K562 (cell line): ENCODE results near the gene NIPAL3. TPM values are rescaled to one million over a fixed set of nuclear protein-coding genes. Genes with fewer than 3 reads are reported as not detected.

Source experiments
- ATAC-seq: fragments of 200-7000 bp; cut with Tn5 transposase; 3 replicates; pipeline ENCODE4 v1.9.1; 2020; ENCODE audit warnings: moderate library complexity
- BruUV-seq: library from RNA; stranded (reverse); fragments of 400-500 nt; replicated peaks from 2 replicates; lab custom pipeline; 2021; lab: Mats Ljungman, UMichigan
- CTCF ChIA-PET: fragments of 300-600 bp; formaldehyde crosslinking; extraction: SDS; loops from one replicate; lab custom pipeline; 2021; ENCODE audit warnings: low intra/inter-chr PET ratio; lab: Yijun Ruan, JAX
- POLR2A ChIA-PET: fragments of 300-600, 350-650 bp; sonication (Branson Sonifier 250); formaldehyde crosslinking; extraction: SDS; loops from one replicate; lab custom pipeline; 2021; ENCODE audit warnings: antibody characterized with exemption, inconsistent platforms; lab: Yijun Ruan, JAX
- DNase-seq, 4 experiments: peaks; one replicate each; pipeline versions ENCODE4 v3.0.0 to v3.0.0-alpha.2; 2011 to 2018; ENCODE audit warnings: low spot score in 3 of 4, mixed read lengths in 3 of 4; ENCODE audit errors: extremely low read depth in 1 of 4
- FAIRE-seq: peaks from 2 replicates; lab custom pipeline; 2011; peaks lifted over from hg19 to GRCh38; lab: Jason Lieb, UNC
- H2AFZ ChIP-seq: 2 replicates; pipeline ENCODE4 v1.6.0; 2011; ENCODE audit warnings: low read depth, low read length, control low read depth, inconsistent platforms
- H3K27ac ChIP-seq: fragments of 200-600 bp; 3 replicates; pipeline ENCODE4 v1.8.0; 2011; ENCODE audit warnings: low read depth, mild to moderate bottlenecking, control low read depth, inconsistent platforms, low read length, moderate library complexity, mixed read lengths; ENCODE audit errors: extremely low read depth
- H3K27me3 ChIP-seq, 2 experiments: fragments of 300-600 bp in 1 of 2; 2 replicates in 1 of 2; 3 replicates in 1 of 2; pipeline versions ENCODE4 v1.6.0 to v1.8.0; 2011; ENCODE audit warnings: inconsistent platforms in 2 of 2, low read length in 2 of 2, mild to moderate bottlenecking in 1 of 2, mixed read lengths in 1 of 2, moderate library complexity in 1 of 2; ENCODE audit not compliant: control insufficient read depth in 2 of 2, insufficient read depth in 2 of 2
- H3K36me3 ChIP-seq: fragments of 300-600 bp; 3 replicates; pipeline ENCODE4 v1.8.0; 2011; ENCODE audit warnings: mild to moderate bottlenecking, low read length, inconsistent platforms; ENCODE audit not compliant: control insufficient read depth, insufficient read depth
- H3K4me1 ChIP-seq, 2 experiments: fragments of 200-600 bp in 1 of 2; replicated peaks in 1 of 2; 2 replicates in 1 of 2; 3 replicates in 1 of 2; pipeline versions ENCODE4 v1.5.1 to v1.8.0; 2011; ENCODE audit warnings: inconsistent platforms in 2 of 2, low read length in 2 of 2, mild to moderate bottlenecking in 1 of 2, mixed read lengths in 1 of 2, moderate library complexity in 1 of 2; ENCODE audit not compliant: control insufficient read depth in 2 of 2, insufficient read depth in 2 of 2
- H3K4me2 ChIP-seq: 2 replicates; pipeline ENCODE4 v1.6.1; 2011; ENCODE audit warnings: low read length, control low read depth, inconsistent platforms, mixed read lengths; ENCODE audit not compliant: insufficient read depth
- H3K4me3 ChIP-seq: fragments of 200-600 bp; sonication (generic), shearing (Covaris generic); 2 replicates; pipeline ENCODE4 v1.5.1; 2016; ENCODE audit warnings: control low read depth, inconsistent platforms
- H3K79me2 ChIP-seq: fragments of 200-600 bp; 3 replicates; pipeline ENCODE4 v1.8.0; 2011; ENCODE audit warnings: low read length, inconsistent platforms; ENCODE audit not compliant: control insufficient read depth, insufficient read depth
- H3K9ac ChIP-seq, 2 experiments: 2 replicates each; pipeline versions ENCODE4 v1.6.0 to v1.6.1; 2011; ENCODE audit warnings: low read depth in 2 of 2, low read length in 2 of 2, control low read depth in 1 of 2, inconsistent platforms in 1 of 2, mild to moderate bottlenecking in 1 of 2, mixed read lengths in 1 of 2; ENCODE audit not compliant: insufficient read depth in 1 of 2
- H3K9me1 ChIP-seq: one replicate; pipeline ENCODE4 v1.6.0; 2011; ENCODE audit warnings: inconsistent platforms, mild to moderate bottlenecking, low read length, moderate library complexity; ENCODE audit not compliant: control insufficient read depth, insufficient read depth
- H3K9me3 ChIP-seq: replicated peaks from 2 replicates; pipeline ENCODE4 v1.5.1; 2011; ENCODE audit warnings: low read depth, low read length, inconsistent platforms; ENCODE audit not compliant: control insufficient read depth, insufficient read depth
- H4K20me1 ChIP-seq: replicated peaks from 2 replicates; pipeline ENCODE4 v1.6.1; 2011; ENCODE audit warnings: low read length, inconsistent platforms, mixed read lengths; ENCODE audit not compliant: control insufficient read depth, insufficient read depth
- CTCF ChIP-seq, 3 experiments: IDR thresholded peaks in 2 of 3; conservative IDR thresholded peaks in 1 of 3; 2 replicates each; pipeline ENCODE4 v1.5.1; 2011 to 2012; ENCODE audit warnings: low read length in 3 of 3, mild to moderate bottlenecking in 3 of 3, control low read depth in 2 of 3, improper control_type of control experiment in 1 of 3, inconsistent platforms in 1 of 3, low read depth in 1 of 3, mixed read lengths in 1 of 3, moderate library complexity in 1 of 3; ENCODE audit not compliant: insufficient read depth in 2 of 3
- ZC3H4 ChIP-seq: sonication (generic); formaldehyde crosslinking; IDR thresholded peaks from 2 replicates; pipeline ENCODE4 v1.9.0; 2021; ENCODE audit warnings: missing genetic modification reagents, borderline replicate concordance
- WGBS: fragments of 100-300 bp; shearing (Covaris generic); methylation state at CpG from one replicate; pipeline ENCODE4 v1.1.6; 2016; ENCODE audit warnings: low coverage, mixed read lengths; ENCODE audit not compliant: insufficient coverage; ENCODE audit errors: missing lambda C conversion rate; 5-methylcytosine and 5-hydroxymethylcytosine counted together
- in situ Hi-C: fragments of 300-500 bp; cut with MboI; formaldehyde crosslinking; loops from 4 replicates; pipeline ENCODE4 v1.15.0; 2018; ENCODE audit warnings: inconsistent platforms, mixed read lengths
- intact Hi-C: fragments of 100-400 bp; cut with micrococcal nuclease; formaldehyde crosslinking; loops from 2 replicates; pipeline ENCODE4 v1.14.2; 2022
- polyA plus RNA-seq, 8 experiments: library from polyadenylated mRNA; depleted of rRNA in 4 of 8; stranded (reverse) in 5 of 8; unstranded in 3 of 8; fragments of >200 nt; fragmentation: Nextera tagmentation in 2 of 8; fragmentation: Illumina TruSeq in 1 of 8; extraction: Ambion mirVana in 2 of 8; extraction: Trizol in 1 of 8; gene quantifications; 2 replicates each; pipeline versions ENCODE4 v1.2.1 to v1.2.3, GENCODE V29; 2011 to 2014; ENCODE audit warnings: inconsistent platforms in 1 of 8, missing spikeins in 1 of 8
- total RNA-seq, 7 experiments: library from RNA; depleted of rRNA in 6 of 7; stranded (reverse); fragments of >200 nt in 6 of 7; fragmentation: Illumina TruSeq in 2 of 7; extraction: Trizol in 2 of 7; gene quantifications; 2 replicates each; pipeline versions ENCODE4 v1.2.1 to v1.2.3, GENCODE V29; 2011 to 2021; ENCODE audit warnings: low replicate concordance in 1 of 7

The NIPAL3 gene
- total and polyA plus RNA-seq, 9 of the 15 experiments (the other 6 are each of a cell fraction or from before 2014, with no cell fraction given): 10.5 to 26.3 (median 16.0) TPM

- Histone ChIP-seq H3K9me1 (no peaks in the 10 kb centered on the region), H3K4me3 (no peak overlapping the region), H3K9me3 (peaks cover 2% of the 10 kb centered on the region; the same call in 1 of the 2 replicates)
- POLR2A ChIA-PET: interaction anchor here (0.6 to 1.5 kb wide), 6 partner anchors 28 to 275 kb away, joined by 3 to 5 read pairs (median 3); no protein-coding TSS in a partner anchor
- intact Hi-C loops: no loop called here
- TF ChIP-seq CTCF (IDR thresholded peaks at IDR 0.05 in 2 of 3, conservative IDR thresholded peaks at IDR 0.05 in 1 of 3; ENCODE audit: insufficient read depth in 2 of 3, low read depth in 1 of 3, low read length in 3 of 3) (peak in 1 of 3 experiments; percentile 2; a peak in 1 of 6 replicates), ZC3H4 (CRISPR knock-in tag) (no peak)
- TF ChIP-seq, all 486 proteins: peak for 1
- H3K36me3 ChIP-seq: no peaks in the 10 kb centered on the region
- CTCF ChIA-PET: no interaction called here
- no peak overlapping the region for H2AFZ ChIP-seq
- no peaks in the 10 kb centered on the region for H4K20me1 ChIP-seq
- no peak overlapping the region for H3K27ac ChIP-seq
- in situ Hi-C loops: no loop called here
- 11% methylated on average over 4 of the region's 4 CpGs for WGBS
- peak in 1 of 4 experiments; percentile 8 for DNase-seq
- ATAC-seq: peak; percentile 63
- no peak overlapping the region for H3K4me2 ChIP-seq
- no peaks in the 10 kb centered on the region for H3K79me2 ChIP-seq
- H3K27me3 ChIP-seq: no peaks in the 10 kb centered on the region
- no TSS peak for BruUV-seq
- H3K9ac ChIP-seq: no peak overlapping the region
- peaks cover 0 to 12% of the 10 kb centered on the region in 2 experiments; a peak in 3 of 5 replicates for H3K4me1 ChIP-seq
- FAIRE-seq: no peak
Measured at GRCh38 chr1:24484199-24484598, 68.6 kb downstream of the NIPAL3 start.
